GM12801 (cell line): ENCODE results near the gene LRRC30.

Experiments
- TF ChIP-seq, protein P1 (sequence below): IDR thresholded peaks from one replicate; pipeline ENCODE4 v1.5.1; 2011; ENCODE audit warnings: control low read depth; ENCODE audit not compliant: insufficient read length; ENCODE audit errors: extremely low read depth

Gene LRRC30

DNA sequence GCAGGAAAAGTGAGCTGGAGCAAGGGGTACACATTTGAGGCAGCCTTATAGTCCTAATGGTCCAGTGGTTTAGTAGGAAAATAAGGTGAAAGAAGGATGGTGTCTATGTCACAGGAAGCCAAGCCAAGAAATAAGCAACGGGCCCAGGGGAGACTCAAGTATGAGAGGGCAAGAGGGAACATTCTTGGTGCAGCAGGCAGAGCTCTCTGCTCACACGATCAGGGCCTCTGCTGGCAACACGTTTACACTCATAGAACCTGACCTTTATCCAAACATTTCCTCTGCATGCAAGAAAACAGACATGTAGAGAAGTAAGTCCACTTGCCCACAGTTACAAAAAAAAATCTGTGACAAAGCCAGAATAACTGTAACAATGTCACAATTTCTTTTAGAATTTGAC, 32.6 kb upstream of the LRRC30 start:
- TF ChIP-seq, protein P1, sequence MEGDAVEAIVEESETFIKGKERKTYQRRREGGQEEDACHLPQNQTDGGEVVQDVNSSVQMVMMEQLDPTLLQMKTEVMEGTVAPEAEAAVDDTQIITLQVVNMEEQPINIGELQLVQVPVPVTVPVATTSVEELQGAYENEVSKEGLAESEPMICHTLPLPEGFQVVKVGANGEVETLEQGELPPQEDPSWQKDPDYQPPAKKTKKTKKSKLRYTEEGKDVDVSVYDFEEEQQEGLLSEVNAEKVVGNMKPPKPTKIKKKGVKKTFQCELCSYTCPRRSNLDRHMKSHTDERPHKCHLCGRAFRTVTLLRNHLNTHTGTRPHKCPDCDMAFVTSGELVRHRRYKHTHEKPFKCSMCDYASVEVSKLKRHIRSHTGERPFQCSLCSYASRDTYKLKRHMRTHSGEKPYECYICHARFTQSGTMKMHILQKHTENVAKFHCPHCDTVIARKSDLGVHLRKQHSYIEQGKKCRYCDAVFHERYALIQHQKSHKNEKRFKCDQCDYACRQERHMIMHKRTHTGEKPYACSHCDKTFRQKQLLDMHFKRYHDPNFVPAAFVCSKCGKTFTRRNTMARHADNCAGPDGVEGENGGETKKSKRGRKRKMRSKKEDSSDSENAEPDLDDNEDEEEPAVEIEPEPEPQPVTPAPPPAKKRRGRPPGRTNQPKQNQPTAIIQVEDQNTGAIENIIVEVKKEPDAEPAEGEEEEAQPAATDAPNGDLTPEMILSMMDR, result no peak

DNA sequence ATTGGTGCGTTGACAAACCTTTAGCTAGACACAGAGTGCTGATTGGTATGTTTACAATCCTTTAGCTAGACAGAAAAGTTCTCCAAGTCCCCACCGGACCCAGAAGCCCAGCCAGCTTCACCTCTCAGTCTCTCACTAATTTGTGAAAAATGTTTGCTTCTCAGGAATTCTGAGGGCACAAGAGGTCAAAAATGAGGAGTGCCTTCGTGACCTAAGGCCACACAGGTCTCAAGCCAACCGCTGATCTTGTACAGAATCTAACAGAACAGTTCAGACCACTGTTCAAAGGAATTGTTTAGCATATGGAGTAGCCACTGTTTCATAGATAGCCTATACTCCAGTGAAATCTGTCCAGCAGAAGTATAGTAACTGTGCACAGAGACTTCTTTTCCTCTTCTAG, 29.8 kb upstream of the LRRC30 start:
- TF ChIP-seq, protein P1, result no peak

DNA sequence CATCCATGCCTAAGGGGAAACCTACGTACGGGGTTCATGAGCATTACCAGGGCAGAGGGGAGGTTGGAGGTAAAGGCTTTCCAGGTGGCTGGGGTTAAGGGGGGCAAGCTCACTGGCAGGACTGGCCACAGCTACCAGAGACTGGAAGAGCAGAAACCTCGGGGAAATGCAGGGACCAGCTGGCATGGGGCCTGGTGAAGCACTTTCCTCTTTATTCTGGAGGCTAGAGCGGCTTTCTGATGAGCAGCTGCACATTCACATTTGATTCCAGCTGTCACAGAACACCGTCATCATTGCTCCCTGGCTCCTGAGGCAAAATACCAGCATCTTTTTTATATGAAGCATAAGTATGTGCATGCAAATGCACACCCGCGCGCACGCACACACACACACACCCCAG, 28.7 kb upstream of the LRRC30 start:
- TF ChIP-seq, protein P1, result no peak

DNA sequence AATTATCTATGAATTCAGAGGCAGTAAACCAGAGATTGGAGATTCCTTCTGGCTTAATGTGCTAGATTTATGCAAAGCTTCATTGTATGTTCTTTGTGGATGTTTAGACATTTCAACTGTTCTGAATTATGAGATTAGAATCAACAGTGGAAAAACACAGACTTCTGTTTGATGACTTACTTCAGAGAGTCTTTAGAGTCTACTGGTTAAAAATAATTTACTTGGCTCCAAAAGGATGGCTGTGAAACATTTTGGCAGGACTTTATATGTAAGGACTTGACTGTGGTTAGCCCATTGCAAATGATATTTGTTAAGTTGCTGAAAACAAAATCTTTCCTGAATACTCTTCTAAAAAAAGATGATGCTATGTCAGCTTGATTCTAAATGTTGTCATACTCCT, 25.5 kb upstream of the LRRC30 start:
- TF ChIP-seq, protein P1, result no peak

GRCh38 chr18:7206217-7206616, 24.7 kb upstream of the LRRC30 start:
- TF ChIP-seq, protein P1, result no peak

DNA sequence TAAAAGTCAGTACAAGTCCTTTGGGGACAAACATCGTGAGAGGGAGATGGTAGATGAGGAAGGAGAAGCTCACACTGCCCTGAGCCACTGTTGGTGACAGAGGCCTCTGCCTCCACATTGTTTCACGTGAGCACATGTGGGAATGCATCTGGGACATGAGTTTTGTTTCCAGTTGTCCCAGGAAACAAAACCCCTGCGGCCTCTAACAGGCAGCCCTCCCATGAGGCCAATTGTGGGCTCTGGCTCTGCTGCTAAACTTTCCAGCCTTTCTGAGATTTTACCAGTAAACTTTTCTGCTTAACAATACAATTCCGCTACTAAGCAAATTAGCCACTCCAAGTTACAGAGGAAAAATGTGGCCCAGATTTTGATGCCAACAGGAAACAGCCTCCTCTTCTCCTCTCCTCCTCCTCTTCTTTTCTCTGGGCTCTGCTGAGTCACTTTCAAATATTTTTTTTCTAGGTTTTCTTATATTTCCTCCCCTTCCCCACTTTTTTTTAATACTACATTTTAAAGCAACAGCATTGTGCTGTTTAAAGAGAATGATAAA, 23.4 kb upstream of the LRRC30 start:
- TF ChIP-seq, protein P1, result no peak

DNA sequence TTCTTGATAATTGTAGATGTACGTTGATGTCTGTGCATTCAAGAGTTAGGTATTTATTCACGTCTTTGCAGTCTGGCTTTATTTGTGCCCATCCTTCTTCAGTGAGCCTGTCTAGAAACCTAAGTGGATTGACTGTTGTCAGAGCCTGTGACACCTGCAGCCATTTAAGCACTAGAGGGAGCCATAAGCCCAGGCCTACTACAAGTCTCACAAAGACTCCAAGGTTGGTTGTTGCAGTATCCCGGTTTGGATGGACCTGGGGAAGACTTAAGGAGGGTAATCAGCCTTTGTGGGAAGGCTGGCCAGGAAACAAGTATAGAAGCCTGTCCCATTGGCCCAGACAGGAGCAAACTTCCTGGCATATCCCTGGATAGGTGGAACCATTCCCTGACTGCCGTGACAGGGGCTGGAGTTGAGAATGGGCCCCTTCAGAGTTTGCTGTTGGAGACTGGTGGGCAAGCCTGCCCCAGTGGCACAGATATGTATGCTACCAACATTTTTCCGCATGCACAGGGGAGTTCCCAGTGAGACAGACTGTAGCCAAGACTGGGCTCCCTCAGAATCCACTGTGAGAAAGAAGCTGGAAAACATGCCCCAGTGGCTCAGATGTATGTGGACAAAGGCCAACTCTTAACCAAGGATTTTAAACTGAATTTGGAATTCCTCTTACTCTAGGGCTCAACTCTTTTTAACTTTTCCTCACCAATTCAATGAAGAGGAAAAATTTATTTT, 9.3 kb upstream of the LRRC30 start:
- TF ChIP-seq, protein P1, result no peak
